Right ventricle myocardium inferior (tissue), 1 donor: Measurements from ENCODE around the gene DOCK9. TPM values are rescaled to one million over a fixed set of nuclear protein-coding genes. Genes with fewer than 3 reads are reported as not detected.

Source experiments
- ATAC-seq: fragments of 200-7000 bp; cut with Tn5 transposase; one replicate; pipeline ENCODE4 v1.9.1; 2020; ENCODE audit warnings: mild to moderate bottlenecking, moderate library complexity
- DNase-seq: peaks from one replicate; pipeline ENCODE4 v3.0.0; 2021; ENCODE audit errors: missing footprints
- intact Hi-C: fragments of 100-400 bp; cut with DNase I; formaldehyde crosslinking; loops from one replicate; pipeline ENCODE4 v1.11.0; 2022
- total RNA-seq: library from RNA; stranded (reverse); fragmentation: NEBNext Ultra II Directional; extraction: Animal tissue kit (Norgen Biotek cat#: 25700); gene quantifications from one replicate; pipeline ENCODE4 v1.2.1, GENCODE V29; 2021
- donor health status: DM: no; HTN: yes; CAD: no; lungs with severe emphysema.

DOCK9 gene
- total RNA-seq, 1 donor from 2014 or later: 34.9 TPM

DNA sequence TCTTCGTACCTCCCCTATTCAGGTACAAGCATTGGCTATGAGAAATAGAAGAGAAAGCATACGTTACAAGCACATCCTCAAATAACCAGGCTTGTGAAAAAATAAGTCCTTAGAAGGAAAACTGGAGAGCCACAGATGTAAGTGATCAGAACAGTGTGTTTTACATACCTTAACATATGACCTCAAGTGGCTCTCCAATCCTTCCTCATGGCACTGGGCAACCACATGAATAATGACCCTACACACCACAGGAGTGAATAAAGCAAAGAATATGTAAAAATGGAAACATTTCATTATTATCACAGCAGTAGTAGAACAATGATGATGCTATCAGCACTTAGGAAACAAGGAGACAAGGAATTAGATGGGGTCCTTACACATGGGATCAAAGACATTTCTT lies 96.5 kb downstream of the DOCK9 start:
- intact Hi-C loops: loop anchor here (5.0 kb wide), 1 partner anchor 151 kb away; no protein-coding TSS in a partner anchor
- no peak for DNase-seq
- no peak for ATAC-seq

DNA sequence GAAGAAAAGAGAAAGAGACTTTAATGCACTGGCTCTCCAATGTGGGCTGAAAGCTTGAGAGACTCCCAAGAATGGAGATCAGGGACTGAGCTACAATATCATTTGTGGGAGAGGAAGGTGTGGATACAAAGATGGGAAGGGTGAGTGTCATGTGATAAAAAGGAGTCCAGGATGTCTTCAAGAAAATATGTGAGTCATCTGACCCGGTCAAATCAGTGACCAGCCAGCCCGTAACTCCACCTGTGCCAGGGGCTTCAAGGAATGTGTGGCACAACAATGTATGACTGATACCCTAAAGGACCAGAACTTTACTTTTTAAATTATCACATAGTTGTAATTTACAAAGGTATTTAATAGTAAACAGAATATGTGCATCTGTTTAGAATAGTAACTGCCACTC lies 97.2 kb downstream of the DOCK9 start:
- no peak for ATAC-seq
- intact Hi-C loops: loop anchor here (5.0 kb wide), 1 partner anchor 152 kb away; no protein-coding TSS in a partner anchor
- no peak for DNase-seq

DNA sequence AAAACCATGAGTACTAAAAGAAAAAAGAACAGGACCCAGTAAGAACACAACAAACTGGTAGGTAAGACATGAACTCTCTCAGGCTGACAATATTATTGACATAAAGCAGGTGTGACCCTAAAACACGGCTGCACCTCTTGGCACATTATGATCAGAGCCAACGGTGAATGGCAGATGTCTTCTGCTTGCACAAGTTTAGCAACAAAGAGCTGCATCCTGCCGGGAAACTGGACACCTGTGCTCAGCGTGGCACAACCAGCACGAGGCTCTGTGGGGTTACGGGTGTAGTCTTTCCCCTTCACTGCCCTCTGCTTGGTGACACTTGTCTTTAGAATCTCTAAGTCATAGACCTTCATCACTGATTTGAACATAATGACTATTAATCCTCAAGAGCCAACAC lies 97.9 kb downstream of the DOCK9 start:
- ATAC-seq: no peak
- no peak for DNase-seq
- intact Hi-C loops: loop anchor here (5.0 kb wide), 1 partner anchor 152 kb away; no protein-coding TSS in a partner anchor

DNA sequence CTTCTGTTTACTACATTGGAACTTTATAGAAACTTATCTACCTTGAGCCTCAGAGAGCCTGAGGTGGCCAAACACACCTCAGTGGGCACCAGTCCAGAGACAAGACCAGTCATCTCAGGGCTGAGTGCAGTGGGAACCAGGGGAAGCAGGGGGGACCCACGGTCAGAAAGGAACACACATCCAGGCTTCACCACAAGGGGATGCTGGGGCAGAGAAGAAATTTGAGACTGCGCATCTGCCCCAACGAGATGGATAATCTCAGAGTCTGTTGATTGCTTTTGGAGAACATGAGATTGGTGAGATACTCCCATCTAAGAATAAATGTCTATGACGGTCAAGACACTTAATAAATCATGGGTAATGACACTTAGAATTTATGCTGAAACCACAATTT lies 98.7 kb downstream of the DOCK9 start:
- no peak for DNase-seq
- intact Hi-C loops: no loop called here
- ATAC-seq: no peak

DNA sequence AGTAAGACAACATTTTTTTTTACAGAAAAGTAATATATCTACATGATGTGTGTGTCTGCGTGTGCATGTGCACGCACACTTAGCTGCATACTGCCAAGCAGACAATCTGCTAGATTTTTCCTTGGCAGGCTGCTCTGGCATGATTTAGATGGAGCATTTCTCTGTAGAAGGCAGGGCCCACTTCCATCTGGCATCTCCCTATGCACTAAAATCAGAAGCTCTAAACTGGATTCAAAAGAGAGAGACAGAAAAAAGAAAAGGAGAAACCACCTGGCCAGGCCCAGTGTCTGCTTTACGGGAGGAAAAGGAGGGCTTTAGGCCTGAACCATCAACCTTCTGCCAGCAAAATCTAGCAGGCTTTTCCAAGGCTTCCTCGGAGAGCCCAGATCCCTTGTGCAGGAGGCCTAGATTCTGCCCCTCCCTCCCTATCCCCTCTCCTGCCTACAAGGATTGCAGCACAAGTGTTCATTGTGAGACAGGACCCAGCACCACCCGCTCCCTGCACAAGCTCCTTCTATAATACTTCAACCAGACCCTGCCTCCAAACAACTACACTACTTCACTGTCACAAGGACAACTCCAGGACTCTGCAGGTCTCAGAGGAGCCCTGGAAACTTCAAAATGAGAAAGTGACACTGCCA lies 99.3 kb downstream of the DOCK9 start:
- intact Hi-C loops: no loop called here
- DNase-seq (no peak), ATAC-seq (peak; percentile 38)

DNA sequence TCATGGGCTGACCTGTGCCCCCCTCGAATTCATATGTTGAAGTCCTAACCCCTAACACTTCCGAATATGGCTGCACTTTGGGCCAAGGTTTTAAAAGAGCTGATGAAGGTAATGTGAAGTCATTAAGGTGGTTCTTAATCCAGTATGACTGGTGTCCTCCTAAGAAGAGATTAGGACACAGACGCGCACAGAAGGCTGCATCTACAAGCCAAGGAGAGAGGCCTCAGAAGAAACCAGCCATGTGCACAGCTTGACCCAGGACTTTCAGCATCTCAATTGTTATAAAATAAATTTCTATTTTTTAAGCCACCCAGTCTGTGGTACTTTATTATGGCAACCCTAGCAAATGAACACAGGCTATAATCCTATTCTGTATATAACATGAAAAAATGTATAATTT lies 99.9 kb downstream of the DOCK9 start:
- DNase-seq: no peak
- no peak for ATAC-seq
- intact Hi-C loops: no loop called here

DNA sequence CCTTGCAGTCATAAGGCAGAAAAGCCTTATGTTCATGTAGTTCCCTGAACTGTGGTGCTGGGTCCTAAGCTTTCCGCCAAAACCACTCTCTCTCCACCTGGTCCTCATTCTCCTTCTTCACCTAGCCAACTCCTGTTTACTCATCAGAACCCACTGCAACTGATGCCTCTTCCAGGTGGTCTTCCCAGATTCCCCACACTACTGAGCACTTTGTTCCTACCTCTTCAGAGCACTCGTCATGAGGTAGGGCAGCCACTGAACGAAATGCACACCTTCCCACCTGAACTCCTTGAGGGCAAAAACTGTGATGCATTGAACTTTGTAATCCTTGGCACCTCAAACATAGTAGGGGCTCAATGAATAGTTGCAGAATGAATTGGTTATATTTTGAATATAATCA lies 100.4 kb downstream of the DOCK9 start:
- no peak for DNase-seq
- intact Hi-C loops: no loop called here
- no peak for ATAC-seq

DNA sequence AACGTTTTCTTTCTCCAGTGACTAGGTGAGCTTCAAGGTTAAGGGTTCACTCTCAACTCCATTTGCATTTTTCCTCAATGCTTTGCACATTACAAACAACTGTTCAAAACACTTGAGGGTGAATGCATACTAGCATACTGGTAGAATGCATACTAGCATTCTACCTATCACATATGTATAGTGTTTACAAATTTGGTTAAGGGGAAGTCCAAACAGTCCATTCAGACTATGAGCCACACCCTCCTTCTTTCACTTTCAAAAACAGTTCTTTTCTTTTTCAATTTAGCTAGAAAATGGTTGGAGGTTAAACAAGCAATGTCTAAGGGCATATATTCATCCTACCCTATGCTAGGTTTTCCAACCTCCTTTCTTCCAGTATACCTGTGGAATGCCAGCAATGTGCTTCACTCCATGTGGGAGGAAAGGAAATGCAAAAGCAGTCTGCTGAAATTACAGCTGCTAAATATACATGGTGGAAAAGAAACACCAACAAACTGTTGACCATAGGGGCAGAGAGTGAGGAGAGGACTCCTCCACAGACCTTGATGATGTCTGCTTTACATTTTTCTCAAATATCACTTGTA lies 102.6 kb downstream of the DOCK9 start:
- DNase-seq: no peak
- ATAC-seq: no peak
- intact Hi-C loops: no loop called here

DNA sequence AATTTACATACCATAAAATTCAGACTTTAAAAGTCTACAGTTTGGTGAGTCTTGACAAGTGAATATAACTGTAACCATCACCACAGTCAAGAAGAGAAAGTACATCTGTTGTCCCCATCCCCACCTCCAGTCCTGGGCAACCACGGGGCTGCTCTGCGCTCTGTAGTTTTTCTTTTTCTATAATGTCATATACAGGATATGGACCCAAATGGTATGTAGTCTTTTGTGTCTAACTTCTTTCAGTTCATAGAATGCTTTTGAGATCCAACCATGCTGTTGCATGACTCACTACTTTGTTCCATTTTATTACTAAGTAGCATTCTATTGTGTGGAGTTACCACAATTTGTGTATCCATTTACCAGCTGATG lies 103.9 kb downstream of the DOCK9 start:
- DNase-seq (no peak), ATAC-seq (no peak)
- intact Hi-C loops: no loop called here

DNA sequence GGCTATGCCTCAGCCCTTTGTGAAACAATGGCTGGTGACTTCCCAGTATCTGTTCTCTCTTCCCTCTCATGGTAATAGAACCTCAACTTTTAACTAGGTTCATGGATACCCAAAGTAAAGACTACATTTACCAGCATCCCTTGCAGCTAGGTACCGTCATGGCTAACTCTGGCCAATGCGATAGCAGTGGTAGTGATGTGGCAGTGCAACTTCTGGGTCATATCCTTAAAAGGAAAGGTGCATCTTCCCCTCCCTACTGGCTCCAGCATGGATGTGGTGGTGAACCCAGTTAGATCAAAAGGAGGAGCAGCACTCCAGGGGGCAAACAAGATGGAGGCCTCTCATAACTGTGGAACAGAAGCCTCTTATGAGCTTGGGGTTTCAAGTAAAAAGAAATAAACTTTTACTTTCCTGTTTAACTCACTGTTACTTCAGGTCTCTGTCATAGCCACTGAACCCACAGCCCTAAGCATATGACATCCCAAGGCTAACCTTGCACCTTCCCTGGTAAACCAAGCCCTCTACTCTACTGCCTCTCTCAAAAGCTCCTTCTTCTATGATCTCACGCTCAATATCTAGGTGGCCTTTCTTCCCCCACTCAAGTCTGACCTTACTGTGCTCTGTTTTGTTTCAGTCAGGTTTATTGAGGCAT lies 104.4 kb downstream of the DOCK9 start:
- no peak for DNase-seq
- intact Hi-C loops: no loop called here
- ATAC-seq: no peak

DNA sequence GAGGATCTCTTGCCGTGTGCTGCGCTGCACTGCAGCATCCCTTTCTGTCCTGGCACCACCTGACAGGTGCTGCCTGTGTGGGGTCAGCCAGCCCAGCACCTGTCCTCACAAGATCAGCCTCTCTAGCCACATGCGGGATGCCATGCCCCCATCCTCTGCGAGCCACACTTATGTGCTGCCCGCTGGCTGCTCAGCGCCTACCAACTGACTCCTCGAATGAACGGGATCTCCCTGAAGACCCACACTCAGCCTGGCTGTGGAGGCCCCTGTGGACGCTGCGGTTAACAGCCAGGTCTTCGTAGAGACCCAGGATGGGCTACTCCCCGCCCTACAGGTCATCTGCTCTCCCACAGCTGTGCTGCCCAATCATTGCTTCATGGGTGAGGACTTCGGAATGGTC lies 106.1 kb downstream of the DOCK9 start:
- ATAC-seq: no peak
- peak; percentile 64 for DNase-seq
- intact Hi-C loops: no loop called here

DNA sequence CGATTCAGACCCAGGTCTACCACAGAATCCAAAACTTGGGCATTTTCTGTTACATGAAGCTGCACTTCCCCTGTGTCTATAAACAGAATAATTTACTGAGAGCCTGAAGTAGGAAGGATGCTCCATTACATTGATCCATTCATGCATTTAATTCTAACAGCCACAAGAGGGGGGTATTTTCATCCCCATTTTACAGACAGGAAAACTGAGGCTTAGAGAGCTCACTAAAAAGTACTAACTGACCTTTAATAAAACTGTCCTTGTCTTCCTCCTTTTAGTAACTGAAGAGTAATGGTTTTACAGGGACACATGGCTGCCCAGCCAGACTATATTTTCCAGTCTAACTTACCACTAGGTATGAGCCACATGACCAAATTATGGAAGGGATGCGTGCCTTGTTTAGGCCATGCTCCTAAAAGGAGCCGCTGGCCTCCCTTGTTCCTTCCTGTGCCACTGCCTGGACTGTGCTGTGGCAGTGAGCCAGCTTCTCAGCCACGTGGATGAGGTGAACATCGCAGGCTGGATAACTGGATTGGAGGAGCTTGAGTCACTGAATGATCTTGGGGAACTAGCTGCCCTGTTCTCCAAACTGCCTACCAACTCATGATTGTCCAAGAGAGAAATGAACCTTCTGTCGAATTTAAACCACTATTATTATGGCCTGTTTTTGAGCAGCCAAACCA lies 108.3 kb downstream of the DOCK9 start:
- DNase-seq: no peak
- ATAC-seq: peak; percentile 37
- intact Hi-C loops: no loop called here

DNA sequence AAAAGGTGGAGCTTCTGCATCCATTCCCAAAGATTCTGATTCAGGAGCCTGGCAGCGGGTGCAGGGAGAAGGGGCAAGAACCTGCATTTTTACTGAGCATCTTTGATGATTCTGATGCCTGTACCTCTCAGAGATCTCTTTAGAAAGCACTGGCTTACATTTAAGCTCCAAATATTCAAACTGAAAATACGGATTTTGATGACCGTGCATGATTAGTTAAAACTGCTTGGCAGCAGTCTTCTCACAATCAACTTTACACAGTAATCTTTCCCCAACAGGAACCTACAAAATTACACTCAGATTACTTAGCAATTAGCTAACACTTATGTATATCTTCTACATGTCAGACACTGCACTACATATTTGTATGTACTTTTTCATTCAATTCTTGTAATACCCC lies 108.9 kb downstream of the DOCK9 start:
- intact Hi-C loops: no loop called here
- no peak for DNase-seq

DNA sequence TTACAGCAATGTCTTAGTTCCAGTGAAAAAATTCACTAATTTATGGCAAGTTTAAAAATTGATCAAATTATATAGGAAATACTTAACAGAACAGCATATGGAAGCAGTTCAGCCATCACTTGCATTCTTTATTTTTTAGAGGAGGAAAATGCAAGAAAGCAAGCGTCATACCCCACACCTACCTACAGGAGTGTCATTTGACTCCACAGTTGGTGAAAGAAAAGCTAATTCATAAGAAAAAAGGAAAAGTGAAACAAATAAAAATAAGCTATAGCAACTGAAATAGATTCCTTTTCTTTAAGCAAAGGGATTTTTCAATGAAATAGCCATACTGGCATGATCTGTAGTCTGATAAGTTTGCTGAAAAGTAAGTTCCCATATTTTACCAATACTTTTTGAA lies 111.0 kb downstream of the DOCK9 start:
- ATAC-seq (no peak), DNase-seq (no peak)
- intact Hi-C loops: no loop called here

More for the DNA sequence above, 108.9 kb downstream of the DOCK9 start:
- no peak for ATAC-seq

DNA sequence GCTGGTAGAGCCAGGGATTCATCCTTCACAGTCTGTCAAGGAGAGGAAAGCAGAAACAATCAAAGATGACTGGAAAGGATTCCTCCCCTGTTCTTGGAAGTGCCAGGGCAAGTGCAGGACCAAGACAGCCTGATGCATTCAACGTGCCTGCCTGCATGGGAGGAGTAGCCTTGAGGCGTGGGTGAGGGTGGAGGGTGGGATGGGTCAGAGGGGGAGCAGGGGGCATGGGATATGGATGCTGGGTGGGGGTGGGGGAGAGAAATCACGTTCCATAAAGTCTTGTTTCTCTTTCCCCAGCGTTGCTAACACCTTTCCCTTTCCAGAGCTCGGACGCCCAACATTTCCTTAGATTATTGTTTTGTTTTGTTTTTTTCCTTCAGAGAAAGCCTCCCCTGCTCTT lies 117.4 kb downstream of the DOCK9 start:
- DNase-seq (no peak), ATAC-seq (no peak)
- intact Hi-C loops: no loop called here

DNA sequence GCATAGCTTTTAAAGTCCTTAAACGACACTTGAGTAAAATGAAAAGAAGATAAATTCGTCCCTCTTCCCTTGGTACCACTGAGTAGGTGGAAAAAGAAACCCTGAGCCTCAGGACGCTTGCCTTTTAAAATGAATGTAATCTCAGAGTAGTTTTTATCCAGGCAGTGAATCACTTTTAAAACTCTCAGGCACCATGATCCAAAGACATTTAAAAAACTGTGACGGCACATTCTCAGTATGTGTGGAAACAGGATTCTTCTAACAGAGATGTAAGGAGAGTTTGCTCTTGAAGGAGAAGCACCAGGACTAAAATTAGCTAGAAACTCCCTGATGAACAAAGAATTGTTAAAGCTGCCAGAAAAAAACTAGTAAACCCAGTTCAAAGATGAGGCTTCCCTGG lies 119.7 kb downstream of the DOCK9 start:
- intact Hi-C loops: no loop called here
- DNase-seq (no peak), ATAC-seq (no peak)

DNA sequence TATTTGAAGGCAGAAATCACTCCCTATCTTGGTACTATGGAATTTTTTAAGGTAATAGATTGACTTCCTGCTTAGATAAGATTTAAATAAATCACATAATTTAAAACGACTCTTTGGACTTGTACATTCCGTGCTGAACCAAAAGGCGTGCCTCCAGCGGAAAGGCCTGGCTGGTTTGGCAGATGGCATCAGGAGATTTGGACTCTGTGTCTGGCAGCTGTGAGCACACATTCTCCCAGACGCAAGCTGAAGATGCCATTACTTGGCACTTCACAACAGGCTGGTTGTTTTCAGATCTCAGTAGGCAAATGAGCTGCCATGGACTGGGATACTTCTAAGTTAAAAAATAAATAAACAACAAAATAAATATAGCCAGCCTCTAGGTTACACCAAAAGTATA lies 120.9 kb downstream of the DOCK9 start:
- no peak for ATAC-seq
- intact Hi-C loops: no loop called here
- no peak for DNase-seq

DNA sequence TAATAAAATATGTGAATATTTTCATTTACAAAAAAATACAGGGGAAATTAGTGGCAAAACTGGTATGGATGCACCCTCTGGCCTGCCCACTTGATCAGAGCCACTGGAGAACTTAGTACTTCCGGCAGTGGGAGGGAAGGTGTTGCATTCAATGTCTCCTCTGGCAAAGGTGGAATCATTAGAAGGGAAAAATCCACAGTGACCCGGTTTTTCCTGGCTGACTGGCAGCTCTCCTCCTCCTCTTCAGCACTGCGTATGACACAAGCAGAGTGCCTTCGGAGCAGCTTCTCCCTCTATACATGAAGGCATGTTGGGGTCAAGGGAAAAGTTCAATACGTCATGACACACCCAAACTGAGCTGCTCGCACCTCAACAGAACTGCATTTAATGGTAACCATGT lies 123.4 kb downstream of the DOCK9 start:
- intact Hi-C loops: no loop called here
- no peak for DNase-seq
- ATAC-seq: no peak

DNA sequence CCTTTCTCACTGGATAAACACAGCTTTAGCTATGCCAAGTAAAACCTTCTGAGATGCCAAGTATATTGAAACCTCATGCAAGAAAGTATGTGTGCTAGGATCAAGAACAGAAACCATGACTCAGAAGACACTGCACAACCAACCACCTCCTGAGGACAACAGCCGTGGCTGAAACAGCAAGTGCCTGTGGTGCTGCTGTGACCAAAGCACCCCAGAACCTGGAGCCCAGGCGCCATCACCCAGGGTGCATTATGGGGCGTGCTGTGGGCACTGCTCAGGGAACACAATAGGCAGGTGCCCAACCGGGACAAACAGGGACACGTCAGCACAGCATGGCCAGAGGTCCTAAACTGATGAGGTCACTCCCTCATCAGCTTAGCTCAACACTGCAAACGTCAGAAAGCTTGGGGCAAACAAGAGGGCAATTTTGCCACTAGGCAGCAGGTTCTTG lies 124.1 kb downstream of the DOCK9 start:
- DNase-seq: no peak
- no peak for ATAC-seq
- intact Hi-C loops: no loop called here

DNA sequence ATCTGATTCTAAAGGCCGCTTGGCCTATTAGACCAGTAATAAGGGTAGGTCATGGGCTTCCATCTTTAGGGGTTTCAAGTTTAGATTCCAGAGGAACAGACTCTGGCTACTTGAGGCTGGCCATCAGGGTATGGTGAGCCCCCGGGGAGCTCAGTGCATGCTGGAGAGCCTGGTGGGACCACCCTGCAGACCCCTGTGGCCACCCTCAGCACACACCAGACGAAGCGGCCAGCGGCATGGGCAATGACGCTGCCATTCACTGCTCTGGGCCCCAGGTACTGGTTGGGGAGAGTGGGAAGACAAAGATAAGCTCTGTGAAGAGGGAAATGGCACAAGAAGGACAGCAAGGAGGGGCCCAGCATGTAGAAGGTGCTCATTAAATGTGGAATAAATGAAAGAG lies 126.6 kb downstream of the DOCK9 start:
- DNase-seq (no peak), ATAC-seq (no peak)
- intact Hi-C loops: no loop called here
